ENCODE results near the gene TEX19.
"Not testable (repeated sequence)": the region's sequence is repeated elsewhere in the genome, so short reads cannot be mapped to it uniquely, and the experiment has no call there.

TEX19 gene

DNA sequence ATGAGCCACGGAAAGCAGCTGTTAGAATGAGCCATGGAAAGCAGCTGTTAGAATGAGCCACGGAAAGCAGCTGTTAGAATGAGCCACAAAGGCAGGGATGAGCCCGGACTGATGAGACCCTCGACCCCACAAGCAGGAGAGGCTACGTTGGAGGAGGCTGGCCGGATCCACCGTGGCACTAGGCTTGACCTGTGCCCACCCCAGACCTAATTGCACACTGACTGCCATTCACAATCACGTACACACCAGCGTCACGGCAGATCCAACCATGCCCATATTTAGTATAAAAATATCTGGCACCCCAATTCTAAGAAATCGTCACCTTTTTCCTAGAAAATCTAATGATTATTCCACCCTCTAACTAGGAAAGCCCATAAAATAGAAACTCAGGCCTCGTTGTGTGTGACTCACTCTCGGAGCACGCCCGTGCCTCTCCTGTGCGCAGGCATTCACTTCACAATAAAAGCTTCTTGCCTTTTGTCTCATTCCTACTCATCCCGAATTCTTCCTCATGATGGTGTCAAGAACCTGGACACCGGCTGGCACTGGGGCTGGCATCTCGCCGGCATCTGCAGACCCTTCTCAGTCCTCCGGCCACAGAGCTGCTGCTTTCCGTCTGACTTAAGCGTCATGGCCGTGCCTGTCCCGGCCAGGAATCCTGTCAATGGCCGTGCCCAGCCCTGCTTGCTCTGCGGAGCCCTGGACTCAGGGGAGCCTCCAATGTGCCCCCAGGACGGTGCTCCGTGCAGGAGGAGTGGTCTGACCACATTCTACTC lies 20.0 kb upstream of the TEX19 start:
- DNase-seq = peak; percentile 75

GRCh38 chr17:82339634-82340580 lies 19.1 kb upstream of the TEX19 start:
- DNase-seq = peak; percentile 53

- DNase-seq = no peak
Measured at GRCh38 chr17:82342361-82343079, 16.5 kb upstream of the TEX19 start.

- no peak for DNase-seq
Measured at GRCh38 chr17:82343560-82343959, 15.5 kb upstream of the TEX19 start.

- no peak for DNase-seq
Measured at GRCh38 chr17:82344175-82344907, 14.7 kb upstream of the TEX19 start.

GRCh38 chr17:82345151-82345976 lies 13.7 kb upstream of the TEX19 start:
- DNase-seq = no peak

DNA sequence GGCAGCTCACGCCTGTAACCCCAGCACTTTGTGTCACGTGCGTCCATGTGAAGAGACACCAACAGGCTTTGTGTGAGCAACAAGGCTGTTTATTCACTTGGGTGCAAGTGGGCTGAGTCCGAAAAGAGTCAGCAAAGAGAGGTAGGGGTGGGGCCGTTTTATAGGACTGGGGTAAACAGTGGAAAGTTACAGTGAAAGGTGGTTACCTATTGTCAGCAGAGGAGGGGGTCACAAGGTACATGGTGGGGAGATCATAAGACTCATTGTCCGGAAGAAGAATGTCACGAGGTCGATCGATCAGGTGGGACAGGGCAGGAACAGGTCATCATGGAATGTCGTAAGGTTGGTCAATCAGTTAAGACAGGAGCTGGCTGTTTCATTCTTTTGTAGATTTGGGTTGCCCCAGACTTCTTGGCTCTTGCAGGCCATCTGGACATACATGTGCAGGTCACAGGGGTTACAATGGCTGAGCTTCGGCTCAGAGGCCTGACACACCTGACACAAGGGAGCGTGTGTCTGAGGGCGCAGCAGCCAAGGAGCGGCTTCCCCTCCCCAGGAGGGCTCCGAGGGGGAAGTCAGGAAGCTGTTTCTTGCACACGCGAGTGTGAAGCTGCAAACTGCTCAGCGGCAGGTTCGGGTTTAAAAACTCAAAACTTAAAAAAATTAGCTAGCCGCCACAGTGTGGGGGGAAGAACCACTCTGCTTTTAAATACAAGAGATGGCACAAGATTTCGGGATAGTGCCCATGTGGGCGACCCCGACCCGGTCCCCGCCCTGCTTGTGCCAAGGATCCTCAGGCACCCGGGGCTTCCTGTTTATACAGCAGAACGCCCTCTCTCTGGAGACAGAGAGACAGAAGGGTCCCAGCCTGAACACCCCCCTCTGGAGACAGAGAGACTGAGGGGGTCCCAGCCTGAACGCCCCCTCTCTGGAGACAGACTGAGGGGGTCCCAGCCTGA lies 12.4 kb upstream of the TEX19 start:
- no peak for DNase-seq

- not testable (repeated sequence) for DNase-seq
Measured at GRCh38 chr17:82347994-82348393, 11.1 kb upstream of the TEX19 start.

GRCh38 chr17:82348434-82348833 lies 10.6 kb upstream of the TEX19 start:
- DNase-seq = no peak

DNA sequence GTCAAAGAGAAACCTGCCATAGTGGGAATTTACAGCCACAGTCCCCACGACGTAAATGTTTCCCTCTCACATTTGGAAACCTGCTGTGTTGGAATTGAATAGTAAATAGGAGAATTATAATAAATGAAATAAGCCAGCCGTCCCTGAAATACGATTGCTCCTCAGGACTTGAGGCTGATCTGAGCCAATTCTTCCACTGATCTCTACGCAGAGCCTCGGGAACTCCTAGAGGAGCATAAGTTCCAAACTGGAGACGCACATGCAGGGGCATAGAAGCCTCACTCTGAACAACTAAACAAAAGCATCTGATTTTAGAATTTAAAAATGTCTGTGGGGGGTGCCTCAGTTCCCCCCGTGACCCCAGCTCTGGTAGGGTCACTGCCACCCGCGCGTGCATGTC lies 10.2 kb upstream of the TEX19 start:
- no peak for DNase-seq

DNA sequence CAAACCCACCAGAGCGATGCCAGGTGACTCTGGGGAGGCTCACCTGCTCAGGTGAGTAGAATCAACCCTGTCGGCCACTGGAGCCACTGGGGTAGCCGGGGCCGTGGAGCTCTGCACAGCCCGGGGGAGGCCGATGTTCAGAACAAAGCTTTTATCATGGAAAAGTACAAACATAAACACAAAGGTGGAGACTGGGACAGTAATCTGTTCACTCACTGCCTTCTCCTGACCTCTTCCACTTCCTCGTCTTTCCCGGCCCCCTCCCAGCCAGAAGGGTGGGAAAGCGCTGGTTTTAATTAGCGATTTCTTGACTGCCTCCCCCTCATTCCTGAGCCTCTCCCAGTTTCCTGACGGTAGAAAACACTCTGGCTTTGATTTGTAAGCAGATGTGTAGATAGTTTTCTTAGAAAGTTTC lies 9.8 kb upstream of the TEX19 start:
- peak; percentile 73 for DNase-seq

- DNase-seq = no peak
Measured at GRCh38 chr17:82350182-82351030, 8.6 kb upstream of the TEX19 start.

- no peak for DNase-seq
Measured at GRCh38 chr17:82351254-82351712, 7.8 kb upstream of the TEX19 start.

DNA sequence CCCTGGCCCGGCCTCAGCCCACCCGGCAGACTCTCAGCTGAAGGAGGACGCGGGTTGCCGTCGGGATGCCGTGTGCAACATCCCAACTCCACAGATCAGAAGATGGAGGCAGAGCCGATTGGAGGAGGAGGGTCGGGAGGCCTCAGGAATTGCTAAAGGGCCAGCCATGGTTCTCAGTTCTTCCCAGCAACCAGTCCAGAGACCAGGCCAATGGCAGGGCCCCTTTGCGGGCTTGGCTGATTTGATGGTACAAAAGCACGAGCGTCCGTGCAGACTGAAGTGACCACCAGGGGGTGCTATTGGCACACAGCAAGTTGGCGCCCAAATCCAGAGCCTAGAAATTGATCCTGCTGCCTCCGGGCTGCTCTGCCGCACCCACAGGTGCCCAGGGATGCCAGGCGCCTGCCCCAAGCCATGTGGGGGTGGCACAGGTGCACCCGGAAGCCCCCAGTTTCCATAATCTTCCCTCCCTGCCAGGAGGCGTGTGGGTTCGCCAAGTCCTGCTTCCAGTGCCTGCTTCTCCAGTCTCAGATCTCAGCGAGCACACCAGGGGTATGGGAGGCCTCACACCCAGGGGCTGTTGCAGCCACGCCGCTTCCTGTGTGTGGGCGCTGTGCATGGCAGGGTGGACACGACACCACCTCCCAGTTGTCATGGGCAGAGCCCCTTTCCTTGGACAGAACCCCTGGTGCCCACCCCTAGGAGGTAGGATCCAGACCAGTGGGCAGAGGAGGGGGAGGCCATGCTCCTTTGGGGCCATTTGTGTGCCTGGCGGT lies 7.1 kb upstream of the TEX19 start:
- peak; percentile 76 for DNase-seq

- DNase-seq = no peak
Measured at GRCh38 chr17:82353484-82353883, 5.6 kb upstream of the TEX19 start.

- DNase-seq = no peak
Measured at GRCh38 chr17:82354804-82355308, 4.2 kb upstream of the TEX19 start.

- peak; percentile 39 for DNase-seq
Measured at GRCh38 chr17:82355770-82356427, 3.1 kb upstream of the TEX19 start.

All from fibroblast of skin of abdomen (primary cell).